ENCODE results near the gene GPRC5A.

Gene GPRC5A

GRCh38 chr12:12877781-12878455 lies 13.4 kb upstream of the GPRC5A start:
- no peak overlapping the region for H3K4me3 ChIP-seq (replicated peaks; ENCODE audit: low read depth, low read length)
- no peak for DNase-seq (ENCODE audit: extremely low read depth, low read depth)
- TF ChIP-seq CTCF (IDR thresholded peaks at IDR 0.05; ENCODE audit: low read depth, low read length, missing control alignments): no peak

- no peak for DNase-seq (ENCODE audit: extremely low read depth, low read depth)
- no peak overlapping the region for H3K4me3 ChIP-seq (replicated peaks; ENCODE audit: low read depth, low read length)
- no peak for TF ChIP-seq CTCF (IDR thresholded peaks at IDR 0.05; ENCODE audit: low read depth, low read length, missing control alignments)
These were observed 10.8 kb upstream of the GPRC5A start for GRCh38 chr12:12880537-12880936.

- no peak for DNase-seq (ENCODE audit: extremely low read depth, low read depth)
- H3K4me3 ChIP-seq (replicated peaks; ENCODE audit: low read depth, low read length): no peak overlapping the region
- TF ChIP-seq CTCF (IDR thresholded peaks at IDR 0.05; ENCODE audit: low read depth, low read length, missing control alignments): no peak
These were observed 10.0 kb upstream of the GPRC5A start for GRCh38 chr12:12881151-12881909.

GRCh38 chr12:12882288-12882687 lies 9.1 kb upstream of the GPRC5A start:
- no peak for DNase-seq (ENCODE audit: extremely low read depth, low read depth)
- no peak for TF ChIP-seq CTCF (IDR thresholded peaks at IDR 0.05; ENCODE audit: low read depth, low read length, missing control alignments)
- no peak overlapping the region for H3K4me3 ChIP-seq (replicated peaks; ENCODE audit: low read depth, low read length)

DNA sequence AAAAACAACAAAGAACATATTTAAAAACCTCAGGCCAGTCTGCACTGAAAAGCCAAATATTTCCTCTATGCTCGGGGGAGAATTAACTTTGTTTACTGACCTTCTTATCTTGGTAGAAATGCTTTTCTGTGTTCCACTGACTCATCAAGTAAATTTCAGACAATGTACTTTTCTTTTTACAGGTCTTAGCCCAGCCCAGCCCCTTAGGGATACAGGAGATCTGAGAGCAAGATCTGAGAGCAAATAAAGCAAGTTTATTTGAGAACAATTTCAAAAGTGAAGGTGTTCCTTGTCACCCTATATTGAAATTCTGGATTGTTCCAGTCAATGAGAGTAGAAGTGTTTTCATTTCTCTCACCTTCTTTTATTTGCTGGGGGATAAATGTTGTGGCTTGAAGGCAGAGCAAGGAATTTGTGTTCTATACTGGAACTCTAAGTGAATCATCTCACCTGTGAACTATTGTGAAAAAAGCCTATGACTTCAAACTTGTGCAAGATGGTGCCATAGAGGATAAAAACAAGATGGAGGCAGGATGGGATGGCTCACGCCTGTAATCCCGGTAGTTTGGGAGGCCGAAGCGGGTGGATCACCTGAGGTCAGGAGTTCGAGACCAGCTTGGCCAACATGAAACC lies 7.9 kb upstream of the GPRC5A start:
- no peak for DNase-seq (ENCODE audit: extremely low read depth, low read depth)
- H3K4me3 ChIP-seq (replicated peaks; ENCODE audit: low read depth, low read length): no peak overlapping the region
- TF ChIP-seq CTCF (IDR thresholded peaks at IDR 0.05; ENCODE audit: low read depth, low read length, missing control alignments): no peak

GRCh38 chr12:12885096-12885792 lies 6.1 kb upstream of the GPRC5A start:
- no peak for TF ChIP-seq CTCF (IDR thresholded peaks at IDR 0.05; ENCODE audit: low read depth, low read length, missing control alignments)

More at GRCh38 chr12:12885096-12885792, 6.1 kb upstream of the GPRC5A start:
- H3K4me3 ChIP-seq (replicated peaks; ENCODE audit: low read depth, low read length): no peak overlapping the region
- no peak for DNase-seq (ENCODE audit: extremely low read depth, low read depth)

Data from HFF-Myc (cell line).